ENCODE data around the gene SYT13.

The SYT13 gene

DNA sequence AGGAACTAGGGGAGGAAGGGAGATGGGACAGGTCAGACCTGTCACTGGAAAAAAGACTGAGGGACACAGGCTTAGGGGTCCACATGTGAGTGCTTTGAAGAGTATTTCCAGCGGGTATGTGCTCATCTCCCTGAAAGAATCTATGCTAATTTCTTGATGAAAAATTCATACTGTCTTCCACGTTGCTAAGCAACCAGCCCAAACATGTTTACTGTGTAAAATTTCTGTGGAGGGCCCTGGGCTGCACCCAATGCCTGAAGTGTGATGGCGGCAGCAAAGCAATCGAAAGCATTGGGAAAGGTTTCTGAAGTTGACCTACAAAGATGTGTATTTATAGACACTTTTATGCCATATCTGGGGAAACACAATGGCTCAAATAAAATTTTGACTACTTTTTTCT lies 7.4 kb downstream of the SYT13 start:
- ATAC-seq (replicated peaks), result no peak
- Mint-ChIP-seq H3K4me3 (no peak overlapping the region), H3K4me1 (ENCODE audit: low read depth in 2 of 2) (no peaks in the 10 kb centered on the region), H3K27me3 (peaks cover 38 to 78% of the 10 kb centered on the region in 2 donors), H3K36me3 (ENCODE audit: insufficient read depth) (no peaks in the 10 kb centered on the region), H3K9me3 (no peaks in the 10 kb centered on the region), H3K27ac (no peak overlapping the region)
- DNase-seq, result no peak

GRCh38 chr11:45275828-45276227 lies 10.3 kb downstream of the SYT13 start:
- Mint-ChIP-seq H3K27ac (no peak overlapping the region), H3K36me3 (ENCODE audit: insufficient read depth) (no peaks in the 10 kb centered on the region), H3K27me3 (peaks cover 55 to 79% of the 10 kb centered on the region in 2 donors), H3K9me3 (no peaks in the 10 kb centered on the region), H3K4me3 (no peak overlapping the region), H3K4me1 (ENCODE audit: low read depth in 2 of 2) (no peaks in the 10 kb centered on the region)
- no peak for DNase-seq
- no peak for ATAC-seq (replicated peaks)

- Mint-ChIP-seq H3K27ac (no peak overlapping the region), H3K36me3 (ENCODE audit: insufficient read depth) (no peaks in the 10 kb centered on the region), H3K27me3 (peaks cover 51 to 79% of the 10 kb centered on the region in 2 donors), H3K4me3 (no peak overlapping the region), H3K4me1 (ENCODE audit: low read depth in 2 of 2) (no peaks in the 10 kb centered on the region), H3K9me3 (no peaks in the 10 kb centered on the region)
- DNase-seq (no peak), ATAC-seq (replicated peaks) (no peak)
Measured at GRCh38 chr11:45274206-45274605, 11.9 kb downstream of the SYT13 start.

- H3K36me3 Mint-ChIP-seq (ENCODE audit: insufficient read depth), result no peaks in the 10 kb centered on the region
- H3K9me3 Mint-ChIP-seq, result no peaks in the 10 kb centered on the region
- DNase-seq (no peak), ATAC-seq (replicated peaks) (no peak)
- no peak overlapping the region for H3K27ac Mint-ChIP-seq
- no peaks in the 10 kb centered on the region for H3K4me1 Mint-ChIP-seq (ENCODE audit: low read depth in 2 of 2)
- H3K4me3 Mint-ChIP-seq, result no peak overlapping the region
- H3K27me3 Mint-ChIP-seq, result peaks cover 58 to 83% of the 10 kb centered on the region in 2 donors
Measured at GRCh38 chr11:45273509-45273908, 12.6 kb downstream of the SYT13 start.

DNA sequence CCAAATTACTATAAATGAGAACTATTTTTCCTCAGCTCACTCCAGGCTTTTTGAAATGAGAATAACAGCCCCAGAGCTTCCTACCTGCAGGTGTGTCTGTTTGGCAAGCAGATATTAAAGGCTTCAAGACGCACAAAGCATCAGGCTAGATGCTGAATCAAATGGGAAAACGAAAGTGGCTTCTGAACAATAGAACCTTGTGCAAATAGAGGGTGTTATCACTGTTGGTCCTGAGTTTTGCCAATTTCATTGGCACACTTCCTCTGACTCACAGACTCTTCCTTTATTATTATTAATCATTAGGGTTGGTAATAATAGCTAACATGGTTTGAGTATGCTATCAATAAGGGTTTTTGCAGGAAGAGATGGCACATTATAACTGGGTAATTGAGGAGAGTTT lies 13.4 kb downstream of the SYT13 start:
- ATAC-seq (replicated peaks) (no peak), DNase-seq (no peak)
- no peak overlapping the region for H3K27ac Mint-ChIP-seq
- no peaks in the 10 kb centered on the region for H3K9me3 Mint-ChIP-seq
- H3K36me3 Mint-ChIP-seq (ENCODE audit: insufficient read depth), result no peaks in the 10 kb centered on the region
- no peaks in the 10 kb centered on the region for H3K4me1 Mint-ChIP-seq (ENCODE audit: low read depth in 2 of 2)
- peaks cover 61 to 83% of the 10 kb centered on the region in 2 donors for H3K27me3 Mint-ChIP-seq
- no peak overlapping the region for H3K4me3 Mint-ChIP-seq

DNA sequence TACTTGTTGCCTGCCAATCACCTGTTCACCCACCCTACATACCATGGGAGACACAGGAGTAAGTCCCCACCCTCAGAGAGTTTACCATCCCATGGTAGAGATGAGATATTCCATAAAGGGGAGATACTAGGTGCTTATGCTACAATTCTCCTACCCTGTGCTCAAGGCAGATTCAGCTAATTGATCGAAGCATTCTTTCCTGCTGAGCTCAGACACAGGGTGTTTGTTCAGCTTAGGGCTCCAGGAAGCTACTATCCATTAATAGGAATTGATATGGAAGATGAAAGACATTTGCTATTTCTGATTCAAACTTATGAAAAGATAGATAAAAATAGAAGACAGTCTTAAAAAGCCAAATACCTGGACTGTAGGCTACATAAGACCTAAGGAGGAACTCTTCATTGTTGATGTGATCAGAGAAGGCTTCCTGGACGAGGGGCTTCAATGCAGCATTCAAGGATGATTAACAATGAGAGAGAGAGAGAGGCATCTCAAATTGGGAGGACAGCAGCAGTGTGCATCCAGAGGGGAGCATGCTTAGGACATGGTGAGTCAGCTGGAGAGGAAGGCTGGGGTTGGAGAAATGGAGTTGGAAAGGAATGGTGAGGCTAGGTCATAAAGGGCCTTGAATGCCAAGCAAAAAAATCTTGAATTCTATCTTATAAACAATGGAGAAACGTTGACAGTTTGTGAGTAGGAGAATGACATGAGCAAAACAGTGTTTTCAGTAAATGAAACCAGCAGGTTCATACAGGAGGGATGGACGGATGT lies 15.0 kb downstream of the SYT13 start:
- no peak overlapping the region for H3K4me3 Mint-ChIP-seq
- DNase-seq, result no peak
- no peak for ATAC-seq (replicated peaks)
- no peaks in the 10 kb centered on the region for H3K36me3 Mint-ChIP-seq (ENCODE audit: insufficient read depth)
- peaks cover 68 to 90% of the 10 kb centered on the region in 2 donors for H3K27me3 Mint-ChIP-seq
- no peaks in the 10 kb centered on the region for H3K4me1 Mint-ChIP-seq (ENCODE audit: low read depth in 2 of 2)
- no peak overlapping the region for H3K27ac Mint-ChIP-seq
- H3K9me3 Mint-ChIP-seq, result no peaks in the 10 kb centered on the region

- Mint-ChIP-seq H3K27me3 (peaks cover 63 to 90% of the 10 kb centered on the region in 2 donors), H3K9me3 (no peaks in the 10 kb centered on the region), H3K4me1 (ENCODE audit: low read depth in 2 of 2) (no peaks in the 10 kb centered on the region), H3K27ac (no peak overlapping the region), H3K36me3 (ENCODE audit: insufficient read depth) (no peaks in the 10 kb centered on the region), H3K4me3 (no peak overlapping the region)
- ATAC-seq (replicated peaks), result no peak
- no peak for DNase-seq
Measured at GRCh38 chr11:45269678-45270077, 16.5 kb downstream of the SYT13 start.

DNA sequence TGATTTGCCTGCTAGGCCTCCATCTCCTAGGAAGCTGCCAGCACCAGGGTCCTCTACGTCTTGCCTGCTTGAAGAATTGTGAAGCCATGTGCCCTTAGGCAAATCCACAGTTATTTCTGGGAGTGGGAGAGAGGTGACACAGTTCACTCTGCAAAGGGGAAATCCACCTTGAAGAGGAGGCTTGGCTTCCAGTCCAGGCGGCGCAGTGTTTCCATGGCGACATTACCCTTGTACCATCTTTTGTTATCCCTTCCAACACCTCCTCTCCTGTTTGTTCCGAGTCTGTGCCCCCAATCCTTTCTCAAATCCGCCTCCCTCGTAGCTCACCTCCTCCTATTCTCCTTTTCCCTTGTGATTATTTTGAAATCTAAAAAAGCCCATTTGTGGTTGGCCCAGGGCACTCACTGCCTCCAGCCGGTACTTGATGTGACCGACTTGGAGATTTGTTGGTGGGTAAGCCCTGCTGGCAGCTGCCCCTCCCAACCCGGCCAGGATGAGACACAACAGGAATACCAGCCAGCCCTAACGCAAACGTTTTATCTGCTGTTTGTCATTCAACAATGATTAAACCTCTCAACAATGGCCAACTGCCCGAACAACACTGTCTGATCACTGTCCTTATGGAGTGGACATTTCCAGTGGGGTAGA lies 18.4 kb downstream of the SYT13 start:
- no peaks in the 10 kb centered on the region for H3K36me3 Mint-ChIP-seq (ENCODE audit: insufficient read depth)
- H3K27ac Mint-ChIP-seq, result no peak overlapping the region
- no peaks in the 10 kb centered on the region for H3K9me3 Mint-ChIP-seq
- peaks cover 68 to 95% of the 10 kb centered on the region in 2 donors for H3K27me3 Mint-ChIP-seq
- no peak overlapping the region for H3K4me3 Mint-ChIP-seq
- no peak for DNase-seq
- H3K4me1 Mint-ChIP-seq (ENCODE audit: low read depth in 2 of 2), result no peaks in the 10 kb centered on the region
- ATAC-seq (replicated peaks), result no peak

GRCh38 chr11:45267052-45267451 lies 19.1 kb downstream of the SYT13 start:
- Mint-ChIP-seq H3K27me3 (peaks cover 66 to 98% of the 10 kb centered on the region in 2 donors), H3K9me3 (no peaks in the 10 kb centered on the region), H3K4me1 (ENCODE audit: low read depth in 2 of 2) (no peaks in the 10 kb centered on the region), H3K27ac (no peak overlapping the region), H3K36me3 (ENCODE audit: insufficient read depth) (no peaks in the 10 kb centered on the region), H3K4me3 (no peak overlapping the region)
- ATAC-seq (replicated peaks) (no peak), DNase-seq (no peak)

- Mint-ChIP-seq H3K27me3 (peaks cover 64 to 98% of the 10 kb centered on the region in 2 donors), H3K36me3 (ENCODE audit: insufficient read depth) (no peaks in the 10 kb centered on the region), H3K4me3 (no peak overlapping the region), H3K4me1 (ENCODE audit: low read depth in 2 of 2) (no peaks in the 10 kb centered on the region), H3K27ac (no peak overlapping the region), H3K9me3 (no peaks in the 10 kb centered on the region)
- no peak for DNase-seq
- ATAC-seq (replicated peaks), result no peak
Measured at GRCh38 chr11:45266676-45267020, 19.5 kb downstream of the SYT13 start.

DNA sequence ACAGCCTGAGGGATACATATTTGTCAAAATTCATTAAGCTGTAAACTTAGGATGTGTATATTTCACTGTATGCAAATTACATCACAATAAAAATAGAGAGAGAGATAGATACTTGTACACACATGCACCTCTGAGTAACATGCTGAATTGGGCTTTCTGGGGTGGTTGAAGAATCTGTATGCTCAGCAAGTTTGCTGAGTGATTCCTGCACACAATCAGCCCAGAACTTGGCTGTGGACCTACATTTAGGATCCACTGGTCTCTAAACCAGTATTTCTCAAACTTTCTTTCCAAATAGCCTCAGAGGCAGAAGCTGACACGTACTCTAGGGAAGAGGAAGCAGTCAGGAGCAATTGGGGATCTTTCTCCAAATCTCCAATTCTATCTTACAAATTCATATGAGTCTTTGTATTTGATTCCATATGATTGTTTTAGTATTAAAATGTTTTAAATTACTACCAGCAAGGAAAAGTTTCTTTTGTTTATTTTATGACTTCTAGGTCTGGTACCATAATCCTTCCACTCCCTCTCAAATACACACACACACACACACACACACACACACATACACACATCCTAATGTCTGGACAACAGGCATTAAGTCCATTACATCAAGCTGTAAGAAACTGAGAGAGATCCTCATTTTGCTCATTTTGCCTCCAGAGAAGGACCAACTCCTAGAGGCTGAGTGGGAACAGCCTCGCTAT lies 20.0 kb downstream of the SYT13 start:
- H3K36me3 Mint-ChIP-seq (ENCODE audit: insufficient read depth), result no peaks in the 10 kb centered on the region
- ATAC-seq (replicated peaks) (no peak), DNase-seq (no peak)
- no peak overlapping the region for H3K27ac Mint-ChIP-seq
- H3K4me1 Mint-ChIP-seq (ENCODE audit: low read depth in 2 of 2), result no peaks in the 10 kb centered on the region
- no peak overlapping the region for H3K4me3 Mint-ChIP-seq
- no peaks in the 10 kb centered on the region for H3K9me3 Mint-ChIP-seq
- peaks cover 61 to 98% of the 10 kb centered on the region in 2 donors for H3K27me3 Mint-ChIP-seq

DNA sequence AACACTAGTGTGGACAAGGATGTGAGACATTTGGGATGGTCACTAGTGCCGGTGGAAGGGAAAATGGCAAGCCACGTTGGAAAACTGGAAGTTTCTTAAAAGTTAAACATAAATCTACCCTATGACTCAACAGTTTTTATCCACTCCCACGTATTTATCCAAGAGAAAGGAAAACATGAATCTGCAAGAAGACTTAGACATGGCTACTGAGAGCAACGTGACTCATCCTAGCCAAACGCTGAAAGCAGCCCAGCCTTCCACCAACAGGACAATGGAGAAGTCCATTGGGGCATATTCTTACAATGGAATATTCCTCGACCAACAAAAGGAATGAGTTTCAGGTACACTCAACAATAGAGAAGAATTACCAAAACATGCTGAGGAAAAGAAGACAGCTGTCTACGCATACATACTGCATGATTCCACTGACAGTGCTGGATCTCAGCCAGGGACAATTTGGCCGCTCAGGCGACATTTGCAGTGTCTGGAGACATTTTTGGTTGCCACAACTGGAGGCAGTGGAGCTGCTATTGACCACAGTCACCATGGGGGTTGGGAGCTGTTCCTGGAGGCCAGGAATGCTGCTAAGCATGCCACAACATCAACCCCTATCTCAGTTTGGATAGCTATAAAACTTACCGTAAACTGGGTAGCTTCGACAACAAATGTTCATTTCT lies 21.2 kb downstream of the SYT13 start:
- Mint-ChIP-seq H3K4me1 (ENCODE audit: low read depth in 2 of 2) (no peaks in the 10 kb centered on the region), H3K27me3 (peaks cover 66 to 98% of the 10 kb centered on the region in 2 donors), H3K36me3 (ENCODE audit: insufficient read depth) (no peaks in the 10 kb centered on the region), H3K9me3 (no peaks in the 10 kb centered on the region), H3K4me3 (no peak overlapping the region), H3K27ac (no peak overlapping the region)
- DNase-seq (no peak), ATAC-seq (replicated peaks) (no peak)

DNA sequence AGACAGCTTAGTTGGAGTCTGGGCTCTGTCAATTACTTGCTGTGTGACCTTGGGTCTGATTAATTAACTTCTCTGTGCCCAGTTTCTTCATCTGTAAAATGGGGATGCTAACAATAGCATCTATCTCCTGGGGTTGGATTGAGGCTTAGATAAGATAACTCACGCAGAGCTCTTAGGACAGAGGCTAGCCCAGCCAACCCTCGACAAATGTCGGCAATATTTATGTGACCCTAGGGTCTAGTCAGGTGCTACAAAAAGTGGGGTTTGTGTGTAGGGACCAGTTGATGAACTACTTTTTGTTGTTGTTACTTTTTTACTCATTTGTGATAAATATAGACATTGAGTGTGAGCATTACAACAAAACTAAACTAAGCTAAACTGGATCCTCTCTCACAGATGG lies 22.4 kb downstream of the SYT13 start:
- H3K27ac Mint-ChIP-seq, result no peak overlapping the region
- no peaks in the 10 kb centered on the region for H3K36me3 Mint-ChIP-seq (ENCODE audit: insufficient read depth)
- no peaks in the 10 kb centered on the region for H3K4me1 Mint-ChIP-seq (ENCODE audit: low read depth in 2 of 2)
- no peaks in the 10 kb centered on the region for H3K9me3 Mint-ChIP-seq
- peaks cover 72 to 100% of the 10 kb centered on the region in 2 donors for H3K27me3 Mint-ChIP-seq
- DNase-seq (no peak), ATAC-seq (replicated peaks) (no peak)
- no peak overlapping the region for H3K4me3 Mint-ChIP-seq

Data from effector memory CD8-positive, alpha-beta T cell (primary cell).